Measurements from ENCODE around the gene ATP8A2.

Gene ATP8A2

DNA sequence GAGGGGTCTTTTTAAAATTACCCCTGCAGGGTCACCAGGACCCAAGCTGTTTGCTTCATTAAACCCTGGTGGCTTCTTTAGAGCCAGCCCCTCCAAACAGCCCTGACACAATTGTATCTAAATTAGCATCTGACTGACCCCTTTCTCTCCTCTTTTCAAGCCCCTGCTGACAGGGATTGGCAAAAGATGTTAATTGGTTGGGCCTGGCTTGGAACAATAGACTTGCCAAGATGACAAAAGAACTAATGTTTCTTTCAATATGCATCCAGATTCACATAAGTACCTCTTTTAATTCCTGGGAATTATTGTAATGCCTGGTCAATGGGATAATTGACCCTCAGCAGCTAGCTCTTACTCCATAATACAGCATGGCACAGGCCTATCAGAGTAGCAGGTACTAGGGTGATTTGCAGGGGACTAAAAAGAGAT lies 539.2 kb downstream of the ATP8A2 start:
- DNase-seq (ENCODE audit: low read depth, low spot score) = peak; percentile 81

DNA sequence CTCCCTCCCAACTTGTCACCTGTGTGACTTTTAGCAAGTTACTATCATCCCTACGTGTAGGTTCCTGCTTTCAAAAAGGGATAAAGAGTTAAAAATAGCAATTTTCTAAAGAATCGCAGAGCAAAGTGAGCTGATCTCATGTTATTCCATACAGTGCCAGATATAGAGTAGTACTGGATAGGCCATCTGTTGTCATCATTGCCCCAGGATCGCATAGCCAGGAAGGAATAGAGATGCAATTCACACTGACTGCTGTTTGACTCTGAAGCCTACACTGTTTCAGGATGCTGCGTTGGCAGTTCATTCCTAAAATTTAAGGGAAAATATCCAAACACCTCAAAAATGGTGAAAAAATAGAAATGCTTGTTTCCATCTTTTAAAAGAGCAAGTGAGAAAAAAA lies 541.2 kb downstream of the ATP8A2 start:
- no peak for DNase-seq (ENCODE audit: low read depth, low spot score)

DNA sequence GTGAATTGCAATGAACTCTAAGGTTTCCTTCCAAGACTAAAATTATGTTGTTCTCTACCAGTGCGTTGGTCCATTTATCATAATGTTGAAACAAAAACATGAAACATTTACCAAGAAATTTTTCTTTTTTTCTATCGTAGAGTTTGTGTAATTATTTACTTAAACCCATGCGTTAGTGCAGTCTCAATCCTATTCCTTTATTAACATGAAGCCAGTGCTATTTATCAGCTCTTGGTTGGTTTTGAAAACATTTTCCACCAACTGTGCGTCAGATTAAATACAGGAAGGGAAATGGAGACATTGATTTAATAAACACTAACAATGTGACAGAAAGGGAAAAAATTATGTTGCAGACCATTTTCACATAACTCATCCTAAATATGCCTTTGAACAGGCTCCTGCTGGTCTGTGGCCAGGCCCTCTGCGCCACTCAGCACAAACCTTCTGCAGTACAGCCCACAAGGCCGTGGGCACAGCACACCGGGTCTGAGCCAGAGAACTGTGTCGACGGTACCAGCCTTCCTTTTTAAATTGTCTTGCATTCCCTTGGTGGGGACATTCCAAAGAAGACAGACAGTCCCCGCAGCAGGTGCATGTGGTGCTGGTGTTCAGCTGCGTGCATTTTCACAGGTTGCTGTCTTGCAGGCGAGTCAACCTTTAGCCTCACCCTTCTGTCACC lies 544.2 kb downstream of the ATP8A2 start:
- DNase-seq (ENCODE audit: low read depth, low spot score) = no peak

DNA sequence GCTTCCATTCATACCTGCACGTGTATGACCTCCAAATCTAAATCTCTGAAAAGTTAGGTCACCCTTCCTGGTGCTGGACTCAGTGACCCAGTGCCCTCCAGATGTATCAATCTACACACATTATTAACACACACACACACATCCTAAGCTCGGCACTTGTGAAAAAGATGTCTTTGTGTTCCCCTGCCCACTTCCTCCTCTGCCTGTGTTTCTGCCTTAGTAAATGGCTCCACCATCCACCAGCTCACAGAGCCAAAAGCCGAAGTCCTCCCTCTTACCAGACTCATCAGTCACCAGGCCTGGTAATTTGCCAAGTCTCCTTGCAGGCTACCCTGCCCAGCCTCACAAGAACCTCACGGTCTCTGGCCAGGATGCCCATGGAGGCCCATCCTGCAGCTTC lies 548.5 kb downstream of the ATP8A2 start:
- DNase-seq (ENCODE audit: low read depth, low spot score) = no peak

DNA sequence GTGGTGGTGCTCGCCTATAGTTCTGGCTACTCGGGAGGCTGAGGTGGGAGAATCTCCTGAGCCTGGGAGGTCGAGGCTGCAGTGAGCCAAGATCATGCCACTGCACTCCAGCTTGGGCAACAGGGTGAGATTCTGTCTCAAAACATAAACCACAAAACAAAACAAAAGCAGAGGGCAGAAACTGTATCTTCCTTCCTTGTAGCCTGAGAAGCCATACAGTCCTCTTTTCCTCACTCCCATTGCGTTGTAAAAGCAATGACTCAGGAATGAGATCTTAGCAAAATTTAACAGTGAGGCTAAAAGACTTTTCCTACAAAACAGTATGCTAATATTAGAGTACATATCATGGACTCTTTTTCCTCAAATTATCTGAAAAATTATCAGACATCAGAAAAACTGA lies 549.2 kb downstream of the ATP8A2 start:
- no peak for DNase-seq (ENCODE audit: low read depth, low spot score)

DNA sequence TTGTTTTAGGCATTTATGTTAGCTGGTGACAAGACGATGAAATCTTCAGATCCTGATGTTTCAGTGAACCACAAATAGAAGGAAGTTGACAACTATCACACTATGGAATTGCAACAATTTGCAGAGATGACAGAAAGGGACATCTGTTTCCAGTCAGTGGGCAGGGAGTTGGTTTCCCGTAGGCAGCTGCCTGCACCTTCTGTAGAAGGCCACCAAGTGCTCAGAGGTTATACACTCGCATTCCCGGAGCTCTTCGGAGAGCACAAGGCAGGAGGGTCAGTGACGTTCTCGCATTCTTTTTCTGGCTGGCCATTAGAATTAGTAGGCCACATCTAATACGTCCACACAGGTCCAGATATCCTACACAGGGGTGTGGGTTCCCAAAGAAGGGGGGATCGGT lies 550.6 kb downstream of the ATP8A2 start:
- no peak for DNase-seq (ENCODE audit: low read depth, low spot score)

DNA sequence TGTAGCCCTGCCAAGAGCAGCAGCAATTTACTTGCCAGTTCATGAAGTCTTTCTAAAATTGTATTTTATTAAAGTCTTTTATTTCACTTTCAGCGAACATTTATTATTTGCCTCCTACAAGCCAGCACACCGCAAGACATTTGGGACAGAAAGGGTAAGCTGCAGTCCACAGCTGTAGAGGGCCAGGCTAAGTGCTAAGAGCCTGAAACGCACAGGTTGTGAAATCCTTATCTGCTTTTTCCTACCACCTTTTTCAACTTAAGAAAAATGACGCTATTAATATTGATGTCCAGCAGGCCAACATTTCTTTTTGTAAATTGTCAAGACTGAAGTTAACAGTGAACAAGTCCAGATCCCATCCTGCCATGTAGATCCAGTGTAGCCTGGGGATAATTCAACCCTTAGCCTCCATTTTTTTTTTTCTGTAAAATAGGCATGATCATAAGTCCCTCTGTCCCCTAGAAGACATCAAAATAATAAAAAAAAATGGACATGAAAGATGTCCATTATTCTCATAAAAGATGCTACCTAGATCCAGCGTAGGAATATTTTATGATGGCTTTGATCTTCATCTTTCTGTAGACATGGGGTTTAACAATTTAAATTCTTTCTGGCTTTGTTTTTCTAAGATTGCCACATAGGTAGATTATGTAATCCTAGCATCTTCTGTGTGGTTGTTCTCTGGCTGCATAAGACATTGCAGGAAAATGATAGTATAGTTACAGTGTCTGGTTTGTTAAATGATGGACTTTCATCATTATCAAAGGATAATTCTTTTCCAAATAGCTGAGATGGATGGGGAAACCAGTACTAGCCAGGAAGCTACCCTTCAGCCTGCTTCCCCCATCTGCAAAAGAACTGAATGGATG lies 551.7 kb downstream of the ATP8A2 start:
- DNase-seq (ENCODE audit: low read depth, low spot score) = no peak

DNA sequence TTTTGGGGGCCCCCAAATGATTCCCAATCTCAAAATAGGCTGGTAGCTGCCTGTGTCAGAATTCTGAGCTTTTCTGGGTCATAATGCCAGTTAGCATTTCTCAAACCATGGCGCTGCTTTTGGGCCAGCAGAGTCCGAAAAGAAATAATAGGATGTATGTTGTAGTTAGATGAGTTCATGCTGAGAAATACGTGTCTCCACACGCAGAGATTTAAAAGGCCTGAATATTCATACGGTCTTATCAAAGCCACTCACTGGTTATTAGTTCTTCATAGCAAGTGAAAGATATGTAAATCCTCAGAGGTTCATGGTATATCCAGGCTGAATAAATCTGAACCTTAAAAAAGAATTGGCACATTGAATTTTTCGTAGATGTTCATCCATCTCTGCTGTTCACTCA lies 555.6 kb downstream of the ATP8A2 start:
- DNase-seq (ENCODE audit: low read depth, low spot score) = no peak

DNA sequence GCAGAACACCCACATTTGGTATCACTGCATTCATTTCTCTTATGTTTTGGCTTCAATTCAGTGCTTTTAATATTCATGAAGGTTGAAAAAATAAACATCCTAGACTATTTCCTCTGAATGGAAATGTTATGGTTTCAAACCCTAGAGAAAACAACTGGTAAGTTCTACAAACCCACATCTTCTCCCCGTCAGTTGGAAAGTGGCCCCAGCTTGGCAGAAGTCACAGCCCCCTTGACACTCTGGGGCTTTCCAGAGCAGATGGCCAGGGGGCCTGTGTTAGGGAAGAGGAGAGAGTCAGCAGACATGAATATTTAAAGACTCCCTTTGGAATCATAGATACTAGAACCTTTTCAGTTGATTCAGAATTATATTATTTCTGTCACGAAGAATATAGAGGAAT lies 556.2 kb downstream of the ATP8A2 start:
- DNase-seq (ENCODE audit: low read depth, low spot score) = no peak

DNA sequence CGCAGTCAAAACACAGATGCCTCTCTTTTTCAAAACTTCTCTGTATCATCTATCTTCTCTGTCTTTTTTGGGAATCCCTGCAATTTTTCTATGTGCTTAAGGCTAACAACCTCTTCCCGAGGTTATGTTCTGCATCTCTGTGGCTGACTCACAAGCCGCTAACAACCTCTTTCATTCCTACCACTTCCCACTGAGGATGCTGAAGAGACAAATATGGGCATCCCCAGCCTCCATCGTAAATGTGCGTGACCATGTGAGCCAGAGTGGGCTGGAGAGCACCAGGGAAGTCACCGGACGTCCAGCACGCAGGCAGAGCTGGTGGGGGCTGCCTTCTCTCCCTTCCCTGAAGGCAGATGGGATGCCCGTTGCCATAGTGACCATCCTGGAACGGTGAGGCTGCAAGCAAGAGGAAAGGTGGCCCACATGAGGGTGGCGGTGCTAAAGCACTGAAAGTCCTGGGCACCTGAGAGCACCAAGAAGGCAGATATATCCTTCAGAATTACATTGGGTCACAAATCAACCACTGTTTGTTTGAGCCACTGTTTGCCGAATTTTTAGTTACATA lies 557.2 kb downstream of the ATP8A2 start:
- no peak for DNase-seq (ENCODE audit: low read depth, low spot score)

DNA sequence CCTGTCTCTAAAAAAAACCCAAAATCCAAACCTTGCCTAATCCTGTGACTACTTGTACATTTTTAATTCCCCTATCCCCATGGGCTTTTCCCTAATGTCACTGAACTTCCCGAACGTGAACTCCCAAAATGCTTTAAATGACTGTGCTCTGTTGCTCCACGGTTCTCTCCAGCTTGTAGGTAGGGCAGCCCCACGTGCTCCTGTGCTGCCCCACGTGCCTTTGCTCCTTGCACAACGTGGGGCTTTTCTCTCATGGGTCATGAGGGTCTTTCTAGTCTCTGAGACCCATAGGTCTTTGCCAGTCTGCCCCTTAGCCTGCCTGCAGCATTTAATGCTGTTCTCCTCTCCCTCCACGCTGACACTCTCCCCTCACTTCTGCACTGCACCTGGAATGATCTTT lies 558.0 kb downstream of the ATP8A2 start:
- DNase-seq (ENCODE audit: low read depth, low spot score) = no peak

DNA sequence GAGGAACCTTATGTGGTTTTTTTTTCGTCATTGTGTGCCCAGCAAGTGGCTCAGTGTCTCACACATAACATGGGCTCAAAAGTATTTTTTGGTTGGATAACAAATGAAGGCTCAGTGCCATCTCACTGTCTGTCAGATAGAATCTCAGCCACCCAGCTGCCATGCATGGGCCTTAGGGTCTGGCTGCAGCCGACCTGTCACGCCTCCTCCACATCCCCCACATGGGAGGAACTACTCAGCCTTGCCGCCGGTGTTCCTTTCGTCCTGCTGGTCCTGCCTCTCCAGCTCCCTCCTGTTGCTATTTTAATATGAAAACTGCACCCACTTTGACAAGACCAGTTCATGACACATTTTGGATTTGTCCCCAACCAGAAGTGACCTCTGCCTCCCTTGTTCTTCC lies 558.9 kb downstream of the ATP8A2 start:
- DNase-seq (ENCODE audit: low read depth, low spot score) = no peak

DNA sequence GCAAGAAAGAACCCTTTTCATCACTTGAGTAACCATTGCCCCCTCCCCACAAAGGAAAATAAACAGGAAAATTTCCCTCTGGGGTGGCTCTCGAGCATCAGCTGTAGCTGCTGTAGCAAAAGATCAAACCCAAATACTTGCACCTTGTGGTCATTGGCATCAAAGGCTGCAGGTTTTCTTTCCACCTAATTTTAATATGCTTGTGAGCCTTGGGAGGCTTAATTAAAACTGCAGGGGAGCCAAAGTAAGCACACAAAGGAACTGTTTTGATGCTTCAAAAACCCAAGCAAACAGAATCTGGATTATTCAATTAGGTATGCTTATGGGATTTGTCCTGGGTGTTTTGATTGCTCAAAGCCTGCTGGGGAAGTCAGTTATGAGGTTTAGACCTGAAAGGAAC lies 560.6 kb downstream of the ATP8A2 start:
- DNase-seq (ENCODE audit: low read depth, low spot score) = no peak

DNA sequence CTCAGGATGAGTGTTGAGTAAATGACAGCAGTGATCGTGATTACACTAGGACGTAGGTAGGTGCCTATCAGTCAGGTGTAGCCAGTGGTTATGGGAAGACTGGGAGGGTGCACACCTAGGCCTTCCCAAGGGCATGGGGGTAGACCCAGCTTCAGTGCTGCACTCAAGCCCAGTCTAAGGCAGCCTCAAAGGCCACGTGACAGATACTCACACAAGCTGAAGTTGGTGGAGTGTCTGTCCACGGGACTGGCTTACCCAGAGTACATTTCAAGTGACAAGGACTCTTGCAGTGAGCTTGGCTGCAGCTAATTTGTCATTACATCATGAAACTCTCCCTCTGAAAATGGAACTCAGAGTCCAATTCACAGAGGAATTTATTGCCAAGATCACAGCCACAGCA lies 561.7 kb downstream of the ATP8A2 start:
- no peak for DNase-seq (ENCODE audit: low read depth, low spot score)

DNA sequence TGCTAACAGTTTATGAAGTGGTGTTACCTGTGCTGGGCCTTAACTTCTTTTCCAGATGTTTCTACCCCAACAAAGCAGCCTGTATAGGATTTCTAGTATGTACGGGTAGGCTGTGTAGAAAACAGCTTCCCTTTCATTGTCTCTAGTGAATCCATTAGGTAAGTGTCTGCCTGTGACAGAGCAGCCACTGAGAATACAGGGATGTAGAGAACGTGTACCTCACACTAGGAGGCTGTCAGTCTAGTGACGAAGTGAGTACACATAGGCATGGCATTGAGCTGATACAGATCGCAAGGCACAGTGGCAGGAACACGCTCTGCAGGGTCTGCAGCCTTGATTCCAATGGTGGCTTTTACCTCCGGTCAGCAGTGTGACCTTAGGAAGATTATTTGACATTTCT lies 562.4 kb downstream of the ATP8A2 start:
- DNase-seq (ENCODE audit: low read depth, low spot score) = no peak

DNA sequence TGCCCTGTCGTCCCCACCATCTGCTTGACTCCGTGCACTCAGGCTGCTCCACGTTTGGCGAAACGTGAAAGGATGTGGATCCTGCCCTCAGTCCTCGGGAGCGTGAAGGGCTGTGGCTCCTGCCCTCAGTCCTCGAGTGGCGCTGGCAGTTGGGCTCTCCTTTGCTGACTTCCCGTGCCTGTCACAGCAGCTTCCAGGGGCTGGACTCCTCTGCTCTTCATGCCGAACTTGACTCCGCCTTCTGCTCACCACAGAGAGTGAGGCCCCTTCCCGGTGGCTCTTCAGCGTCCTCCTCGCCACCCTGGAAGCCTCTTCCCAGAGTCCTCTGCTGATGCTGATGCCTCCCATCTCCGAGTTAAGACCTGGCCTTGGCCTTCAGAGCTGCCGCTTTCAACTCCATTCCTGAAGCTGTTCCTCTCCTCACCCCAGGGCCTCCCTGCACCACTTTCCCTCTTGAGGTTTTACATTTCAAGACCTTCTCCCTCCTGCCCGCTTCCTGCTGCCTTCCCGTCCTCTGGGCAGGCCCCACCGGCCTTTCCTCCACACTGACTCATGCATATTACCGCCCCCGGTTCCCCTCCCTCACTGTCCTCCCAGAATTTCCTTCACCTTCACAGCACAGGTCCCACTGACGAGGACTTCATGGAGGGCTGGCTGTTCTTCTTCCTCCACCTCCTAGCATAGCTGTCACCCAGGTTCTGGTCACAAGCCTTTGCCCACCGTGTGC lies 568.4 kb downstream of the ATP8A2 start:
- no peak for DNase-seq (ENCODE audit: low read depth, low spot score)

DNA sequence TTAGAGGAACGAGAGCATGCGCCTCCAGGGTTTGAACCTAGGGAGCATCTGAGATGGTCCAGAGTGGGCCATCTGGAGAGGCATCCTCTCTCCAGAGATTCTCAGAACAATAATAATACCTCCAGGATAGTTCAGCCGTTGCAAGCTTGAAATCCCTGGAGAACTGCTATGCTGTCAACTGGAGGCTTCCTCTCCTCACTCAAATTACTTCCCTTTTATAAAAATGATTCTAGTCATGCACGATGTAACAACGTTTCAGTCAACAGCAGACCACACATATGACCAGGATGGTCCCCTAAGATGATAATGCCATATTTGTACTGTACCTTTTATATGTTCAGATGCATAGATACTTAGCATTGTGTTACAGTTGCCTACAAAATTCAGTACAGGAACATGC lies 571.3 kb downstream of the ATP8A2 start:
- no peak for DNase-seq (ENCODE audit: low read depth, low spot score)

DNA sequence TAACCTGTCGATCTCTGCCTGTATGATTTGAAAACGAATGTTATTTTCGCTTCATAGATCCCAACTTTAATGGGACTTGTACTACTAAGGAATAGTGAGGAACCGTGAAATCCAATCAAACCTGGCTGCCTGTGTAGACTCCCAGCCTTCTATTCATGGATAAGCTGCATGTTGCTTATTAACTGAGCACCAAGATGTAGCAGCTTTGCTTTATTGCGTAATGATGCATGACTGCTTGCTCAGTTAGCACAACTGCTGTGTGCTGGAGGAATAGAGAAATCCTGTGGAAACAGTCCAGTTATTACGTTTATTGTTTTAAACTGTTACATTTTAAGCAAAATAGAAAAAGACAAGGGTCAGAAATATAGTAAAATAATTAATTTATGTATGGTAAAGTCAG lies 571.9 kb downstream of the ATP8A2 start:
- no peak for DNase-seq (ENCODE audit: low read depth, low spot score)

DNA sequence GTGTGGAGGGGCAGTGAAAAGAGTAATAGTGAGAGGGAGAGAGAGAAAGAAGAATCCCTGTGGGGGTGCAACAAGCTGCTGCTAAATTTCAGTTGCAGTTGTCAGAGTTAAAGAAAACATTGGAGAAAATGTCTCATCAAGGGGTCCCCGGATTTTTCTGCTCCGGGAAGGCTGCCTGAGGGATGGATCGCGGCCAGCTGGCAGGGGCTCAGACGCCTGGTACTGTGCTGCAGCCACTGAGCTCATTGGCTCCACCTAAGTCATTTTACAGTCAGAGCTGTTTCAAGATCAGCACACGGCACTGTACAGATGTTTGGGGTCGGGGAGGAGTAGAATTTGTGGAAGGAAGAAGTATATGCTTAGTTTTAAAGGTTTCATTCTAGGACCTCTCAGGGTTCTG lies 573.8 kb downstream of the ATP8A2 start:
- no peak for DNase-seq (ENCODE audit: low read depth, low spot score)

DNA sequence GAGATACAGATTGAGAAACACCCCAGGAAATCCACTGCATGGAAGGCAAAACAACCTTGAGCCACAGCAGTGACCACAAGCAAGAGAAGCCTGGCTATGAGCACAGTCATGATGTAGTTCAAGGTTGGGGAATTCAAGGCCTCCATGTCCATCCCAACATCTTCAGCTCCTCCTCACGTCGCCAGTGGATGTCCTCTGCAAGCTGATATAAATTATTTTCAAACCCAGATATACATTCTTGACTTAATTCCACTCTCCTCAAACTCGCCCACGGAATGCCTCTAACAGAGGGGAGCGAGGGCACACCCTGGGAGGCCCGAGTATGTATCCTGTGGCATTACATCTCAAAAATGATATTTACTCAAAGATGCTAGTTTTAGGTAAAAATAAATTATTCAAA lies 574.5 kb downstream of the ATP8A2 start:
- DNase-seq (ENCODE audit: low read depth, low spot score) = no peak

DNA sequence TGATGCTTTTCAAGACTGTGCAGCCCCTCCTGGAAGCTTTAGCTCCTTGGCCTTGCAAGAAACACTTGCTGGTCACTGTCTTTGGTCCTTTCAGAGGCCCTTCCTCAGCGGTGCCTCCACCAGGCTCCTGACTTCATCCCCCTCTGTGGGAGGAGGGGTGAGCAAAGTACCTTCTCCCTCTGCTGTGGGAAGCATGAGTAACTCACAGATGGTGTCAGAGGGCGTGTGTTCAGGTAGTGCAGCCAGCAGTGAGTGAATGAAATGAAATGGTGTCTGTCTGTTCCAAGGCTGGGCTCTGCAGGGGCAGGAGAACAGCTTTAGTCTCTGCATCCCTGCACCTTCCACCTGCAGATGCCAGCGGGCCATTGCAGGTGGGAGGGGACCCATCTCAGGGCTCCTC lies 577.1 kb downstream of the ATP8A2 start:
- no peak for DNase-seq (ENCODE audit: low read depth, low spot score)

DNA sequence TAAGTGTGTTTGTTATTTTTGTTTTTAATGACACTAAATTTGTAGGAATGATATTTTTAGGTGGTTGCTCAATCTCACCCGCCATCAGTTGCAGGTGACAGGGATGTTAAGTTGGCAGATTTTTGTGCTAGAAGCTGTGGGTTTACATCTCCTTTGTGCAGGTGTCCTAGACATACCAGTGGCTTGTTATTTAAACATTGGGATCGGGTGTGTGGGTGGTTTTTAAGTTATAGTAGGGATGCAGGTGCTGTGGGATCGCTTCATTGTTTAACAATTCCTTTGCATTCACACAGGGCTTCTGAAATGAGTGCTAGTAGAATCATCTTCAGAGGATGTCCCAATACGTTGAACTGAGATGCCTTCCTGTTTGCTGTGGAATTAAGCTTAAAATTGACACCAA lies 580.1 kb downstream of the ATP8A2 start:
- DNase-seq (ENCODE audit: low read depth, low spot score) = no peak

Data from ELF-1 (cell line).